Endothelial cell of umbilical vein (primary cell): ENCODE measurements around the gene SBDS.

Experiments used
- GATA2 ChIP-seq: IDR thresholded peaks from 2 replicates; pipeline ENCODE4 v1.7.0; 2011; ENCODE audit warnings: low read depth, mild to moderate bottlenecking, moderate library complexity, mixed read lengths, low read length; ENCODE audit not compliant: insufficient read length, insufficient read depth
- POLR2A ChIP-seq: IDR thresholded peaks from 2 replicates; pipeline ENCODE4 v1.6.1; 2012; ENCODE audit warnings: low read depth, mild to moderate bottlenecking, control low read depth, low read length
- POLR2AphosphoS5 ChIP-seq: IDR thresholded peaks from 2 replicates; pipeline ENCODE4 v1.6.1; 2012; ENCODE audit warnings: low read depth, mild to moderate bottlenecking, control low read depth, low read length, moderate library complexity; ENCODE audit not compliant: insufficient read depth
- TF ChIP-seq, protein P1 (sequence below), 2 donors: IDR thresholded peaks; 1 replicate in 1 of 2; 2 replicates in 1 of 2; pipeline ENCODE4 v1.5.1; 2011; ENCODE audit warnings: low read length in 2 of 2, mild to moderate bottlenecking in 2 of 2, moderate library complexity in 2 of 2, control low read depth in 1 of 2, inconsistent platforms in 1 of 2, low read depth in 1 of 2; ENCODE audit not compliant: insufficient read depth in 1 of 2; ENCODE audit errors: extremely low read depth in 1 of 2

DNA sequence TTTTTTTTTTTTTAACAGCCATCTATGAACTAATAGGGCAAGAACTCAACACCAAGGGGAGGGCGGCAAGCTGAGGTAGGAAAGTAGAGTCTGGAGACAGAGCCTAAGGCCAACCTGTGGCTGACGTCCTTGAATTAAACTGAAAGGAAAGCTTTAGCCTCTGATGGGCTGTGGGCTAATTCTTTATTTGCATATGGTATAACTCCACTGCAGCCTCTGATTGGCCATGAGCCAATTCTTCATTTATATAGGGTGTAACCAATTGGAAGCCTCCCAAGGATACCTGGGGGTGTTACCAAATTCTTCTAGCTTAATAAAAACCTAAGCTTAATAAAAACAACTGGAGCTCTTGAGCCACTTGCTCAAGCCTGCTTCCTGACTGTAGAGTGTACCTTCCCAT, 11.6 kb upstream of the SBDS start:
- TF ChIP-seq, protein P1, sequence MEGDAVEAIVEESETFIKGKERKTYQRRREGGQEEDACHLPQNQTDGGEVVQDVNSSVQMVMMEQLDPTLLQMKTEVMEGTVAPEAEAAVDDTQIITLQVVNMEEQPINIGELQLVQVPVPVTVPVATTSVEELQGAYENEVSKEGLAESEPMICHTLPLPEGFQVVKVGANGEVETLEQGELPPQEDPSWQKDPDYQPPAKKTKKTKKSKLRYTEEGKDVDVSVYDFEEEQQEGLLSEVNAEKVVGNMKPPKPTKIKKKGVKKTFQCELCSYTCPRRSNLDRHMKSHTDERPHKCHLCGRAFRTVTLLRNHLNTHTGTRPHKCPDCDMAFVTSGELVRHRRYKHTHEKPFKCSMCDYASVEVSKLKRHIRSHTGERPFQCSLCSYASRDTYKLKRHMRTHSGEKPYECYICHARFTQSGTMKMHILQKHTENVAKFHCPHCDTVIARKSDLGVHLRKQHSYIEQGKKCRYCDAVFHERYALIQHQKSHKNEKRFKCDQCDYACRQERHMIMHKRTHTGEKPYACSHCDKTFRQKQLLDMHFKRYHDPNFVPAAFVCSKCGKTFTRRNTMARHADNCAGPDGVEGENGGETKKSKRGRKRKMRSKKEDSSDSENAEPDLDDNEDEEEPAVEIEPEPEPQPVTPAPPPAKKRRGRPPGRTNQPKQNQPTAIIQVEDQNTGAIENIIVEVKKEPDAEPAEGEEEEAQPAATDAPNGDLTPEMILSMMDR (IDR thresholded peaks at IDR 0.05; ENCODE audit: extremely low read depth in 1 of 2, insufficient read depth in 1 of 2, low read depth in 1 of 2, low read length in 2 of 2): no peak
- TF ChIP-seq GATA2 (no peak), POLR2A (no peak), POLR2AphosphoS5 (no peak)
